ENCODE data around the gene PGAM5. TPM values are rescaled to one million over a fixed set of nuclear protein-coding genes. Genes with fewer than 3 reads are reported as not detected.
A peak's percentile ranks its signal among the peaks of the same experiment; 100 is the strongest.

The PGAM5 gene
- total RNA-seq, 2 donors from 2014 or later, result 21.5 to 24.2 TPM

DNA sequence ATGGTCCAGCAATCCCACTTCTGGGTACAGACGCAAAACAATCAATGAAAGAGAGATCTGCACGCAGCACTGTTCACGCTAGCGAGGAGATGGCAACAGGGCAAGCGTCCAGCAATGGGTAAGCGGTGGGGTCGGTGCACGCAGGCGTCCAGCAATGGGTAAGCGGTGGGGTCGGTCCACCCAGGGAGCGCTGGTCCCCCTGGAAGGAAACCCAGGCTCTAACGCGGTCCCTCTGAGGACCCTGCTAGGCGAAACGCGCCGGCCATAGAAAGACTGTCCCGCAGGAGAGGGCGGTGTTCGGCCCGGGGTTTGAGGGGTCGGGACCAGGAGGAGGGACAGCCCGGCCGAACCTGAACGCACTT is 618 bp upstream of the PGAM5 start:
- peak overlapping the region; percentile 42 to 67 for H3K27ac ChIP-seq
- no peaks in the 10 kb centered on the region for H3K27me3 ChIP-seq (replicated peaks; ENCODE audit: insufficient read depth)
- no peaks in the 10 kb centered on the region for H3K36me3 ChIP-seq
- H3K9me3 ChIP-seq, result no peaks in the 10 kb centered on the region
- H3K4me3 ChIP-seq, result peak overlapping the region; percentile 98
- no peak for ATAC-seq (ENCODE audit: insufficient number of reproducible peaks, low FRiP score, low read depth)
- TF ChIP-seq, protein P1, sequence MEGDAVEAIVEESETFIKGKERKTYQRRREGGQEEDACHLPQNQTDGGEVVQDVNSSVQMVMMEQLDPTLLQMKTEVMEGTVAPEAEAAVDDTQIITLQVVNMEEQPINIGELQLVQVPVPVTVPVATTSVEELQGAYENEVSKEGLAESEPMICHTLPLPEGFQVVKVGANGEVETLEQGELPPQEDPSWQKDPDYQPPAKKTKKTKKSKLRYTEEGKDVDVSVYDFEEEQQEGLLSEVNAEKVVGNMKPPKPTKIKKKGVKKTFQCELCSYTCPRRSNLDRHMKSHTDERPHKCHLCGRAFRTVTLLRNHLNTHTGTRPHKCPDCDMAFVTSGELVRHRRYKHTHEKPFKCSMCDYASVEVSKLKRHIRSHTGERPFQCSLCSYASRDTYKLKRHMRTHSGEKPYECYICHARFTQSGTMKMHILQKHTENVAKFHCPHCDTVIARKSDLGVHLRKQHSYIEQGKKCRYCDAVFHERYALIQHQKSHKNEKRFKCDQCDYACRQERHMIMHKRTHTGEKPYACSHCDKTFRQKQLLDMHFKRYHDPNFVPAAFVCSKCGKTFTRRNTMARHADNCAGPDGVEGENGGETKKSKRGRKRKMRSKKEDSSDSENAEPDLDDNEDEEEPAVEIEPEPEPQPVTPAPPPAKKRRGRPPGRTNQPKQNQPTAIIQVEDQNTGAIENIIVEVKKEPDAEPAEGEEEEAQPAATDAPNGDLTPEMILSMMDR (IDR thresholded peaks at IDR 0.05), result no peak
- peaks cover 12 to 16% of the 10 kb centered on the region in 2 donors for H3K4me1 ChIP-seq (ENCODE audit: control insufficient read depth in 1 of 2, low read depth in 2 of 2)
- no peak for DNase-seq (ENCODE audit: low spot score)

DNA sequence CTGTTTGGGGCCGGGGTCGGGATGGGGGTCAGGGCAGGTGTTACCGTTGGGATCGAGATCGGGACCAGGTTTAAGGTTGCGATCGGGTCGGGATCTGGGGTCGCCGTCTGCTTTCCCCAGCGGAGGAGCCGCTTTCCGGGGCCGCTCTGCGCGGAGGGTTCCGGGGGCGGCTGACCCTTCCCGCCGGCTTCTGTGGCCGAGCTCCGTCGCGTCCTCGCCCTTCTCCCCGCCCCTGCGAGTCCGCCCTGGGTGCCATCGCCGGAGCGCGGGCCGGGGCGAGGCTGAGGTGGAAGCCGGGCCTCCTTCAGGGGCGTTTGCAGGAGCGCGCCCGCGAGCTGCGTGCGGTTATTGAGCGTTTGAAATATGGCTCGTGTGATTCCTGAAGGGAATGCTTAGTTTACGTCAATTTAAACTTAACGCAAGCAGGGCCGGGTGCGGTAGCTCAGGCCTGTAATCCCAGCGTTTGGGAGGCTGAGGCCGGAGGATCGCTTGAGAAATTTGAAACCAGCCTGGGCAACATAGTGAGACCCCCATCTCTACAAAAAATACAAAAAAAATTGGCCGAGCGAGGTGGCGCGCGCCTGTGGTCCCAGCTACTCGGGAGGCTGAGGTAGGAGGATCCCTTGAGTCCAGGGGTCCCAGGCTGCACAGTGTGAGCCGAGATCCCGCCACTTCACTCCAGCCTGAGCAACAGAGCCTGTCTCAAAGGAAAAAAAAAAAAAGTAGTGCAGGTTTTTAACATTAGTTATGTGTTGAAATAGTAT is 620 bp downstream of the PGAM5 start:
- ATAC-seq (ENCODE audit: insufficient number of reproducible peaks, low FRiP score, low read depth) (no peak), DNase-seq (ENCODE audit: low spot score) (no peak)
- H3K9me3 ChIP-seq, result no peaks in the 10 kb centered on the region
- no peaks in the 10 kb centered on the region for H3K27me3 ChIP-seq (replicated peaks; ENCODE audit: insufficient read depth)
- H3K27ac ChIP-seq, result no peak overlapping the region
- H3K4me3 ChIP-seq, result peak overlapping the region; percentile 98
- TF ChIP-seq, protein P1 (IDR thresholded peaks at IDR 0.05), result no peak
- H3K4me1 ChIP-seq (ENCODE audit: control insufficient read depth in 1 of 2, low read depth in 2 of 2), result peaks cover 12 to 16% of the 10 kb centered on the region in 2 donors
- H3K36me3 ChIP-seq, result no peaks in the 10 kb centered on the region

DNA sequence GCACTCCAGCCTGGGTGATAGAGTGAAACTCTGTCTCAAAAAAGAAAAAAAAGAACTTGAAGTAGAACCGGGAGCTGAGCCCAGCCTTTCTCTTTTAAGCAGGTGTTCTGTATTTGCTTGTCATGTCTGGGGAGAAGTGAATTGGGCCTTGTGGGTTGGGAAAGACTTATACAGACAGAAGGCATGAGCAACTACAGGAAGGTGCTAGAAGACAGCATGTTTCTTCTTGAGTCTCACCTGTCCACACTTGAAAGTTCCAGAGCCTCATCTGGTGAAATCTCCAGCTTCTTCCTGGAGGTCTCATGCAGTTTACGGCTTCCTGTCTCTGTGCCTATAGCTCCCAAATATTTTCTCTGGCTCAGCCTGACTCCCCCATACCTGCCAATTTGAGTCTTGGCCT is 2.5 kb downstream of the PGAM5 start:
- DNase-seq (ENCODE audit: low spot score), result no peak
- Histone ChIP-seq H3K4me1 (ENCODE audit: control insufficient read depth in 1 of 2, low read depth in 2 of 2) (peaks cover 12 to 16% of the 10 kb centered on the region in 2 donors), H3K27me3 (replicated peaks; ENCODE audit: insufficient read depth) (no peaks in the 10 kb centered on the region), H3K4me3 (no peak overlapping the region), H3K36me3 (peaks cover 15% of the 10 kb centered on the region), H3K27ac (no peak overlapping the region), H3K9me3 (no peaks in the 10 kb centered on the region)
- TF ChIP-seq, protein P1 (IDR thresholded peaks at IDR 0.05), result no peak
- ATAC-seq (ENCODE audit: insufficient number of reproducible peaks, low FRiP score, low read depth), result no peak

DNA sequence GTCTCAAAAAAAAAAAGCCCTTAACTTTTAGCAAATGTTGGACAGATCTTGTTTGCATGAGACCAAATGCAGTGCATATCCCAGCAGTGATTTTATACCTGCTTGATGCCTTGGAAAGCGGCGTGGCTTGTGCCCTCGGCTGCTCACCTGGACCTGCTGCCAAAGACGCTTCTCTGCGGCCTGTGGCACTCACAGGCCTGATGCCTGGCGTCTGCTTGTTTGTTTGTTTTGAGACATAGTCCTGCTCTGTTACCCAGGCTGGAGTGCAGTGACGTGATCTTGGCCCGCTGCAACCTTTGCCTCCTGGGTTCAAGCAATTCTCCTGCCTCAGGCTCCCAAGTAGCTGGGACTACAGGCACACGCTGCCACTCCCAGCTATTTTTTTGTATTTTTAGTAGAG is 5.2 kb downstream of the PGAM5 start:
- Histone ChIP-seq H3K36me3 (peaks cover 34% of the 10 kb centered on the region), H3K4me3 (no peak overlapping the region), H3K4me1 (ENCODE audit: control insufficient read depth in 1 of 2, low read depth in 2 of 2) (peaks cover 6 to 9% of the 10 kb centered on the region in 2 donors), H3K27ac (no peak overlapping the region), H3K9me3 (no peaks in the 10 kb centered on the region), H3K27me3 (replicated peaks; ENCODE audit: insufficient read depth) (no peaks in the 10 kb centered on the region)
- TF ChIP-seq, protein P1 (IDR thresholded peaks at IDR 0.05), result no peak
- ATAC-seq (ENCODE audit: insufficient number of reproducible peaks, low FRiP score, low read depth), result no peak
- DNase-seq (ENCODE audit: low spot score), result no peak

DNA sequence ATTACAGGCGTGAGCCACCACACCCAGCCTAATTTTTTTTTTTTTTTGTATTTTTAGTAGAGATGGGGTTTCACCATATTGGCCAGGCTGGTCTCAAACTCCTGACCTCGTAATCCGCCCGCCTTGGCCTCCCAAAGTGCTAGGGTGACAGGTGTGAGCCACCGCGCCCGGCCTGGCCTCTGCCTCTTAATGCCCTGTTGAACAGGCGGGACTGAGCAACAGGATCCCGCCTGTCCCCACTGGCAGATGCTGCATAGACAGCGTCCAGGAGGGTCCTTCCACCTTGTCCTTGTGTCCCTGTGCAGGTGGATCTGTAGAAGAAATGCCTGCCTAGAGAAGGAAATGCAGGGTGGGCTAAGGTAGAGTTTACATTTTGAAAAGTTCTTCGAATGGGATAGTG is 5.7 kb downstream of the PGAM5 start:
- DNase-seq (ENCODE audit: low spot score) (no peak), ATAC-seq (ENCODE audit: insufficient number of reproducible peaks, low FRiP score, low read depth) (no peak)
- H3K4me3 ChIP-seq, result no peak overlapping the region
- no peaks in the 10 kb centered on the region for H3K9me3 ChIP-seq
- H3K4me1 ChIP-seq (ENCODE audit: control insufficient read depth in 1 of 2, low read depth in 2 of 2), result peaks cover 5 to 6% of the 10 kb centered on the region in 2 donors
- H3K36me3 ChIP-seq, result peaks cover 37% of the 10 kb centered on the region
- TF ChIP-seq, protein P1 (IDR thresholded peaks at IDR 0.05), result no peak
- no peaks in the 10 kb centered on the region for H3K27me3 ChIP-seq (replicated peaks; ENCODE audit: insufficient read depth)
- no peak overlapping the region for H3K27ac ChIP-seq
